PC-3 (cell line): Measurements from ENCODE around the gene PLEKHG4.

Experiments
- EZH2 ChIP-seq: fragments of 300-600 bp; sonication (generic); IDR thresholded peaks from one replicate; pipeline ENCODE4 v1.6.1; 2017; ENCODE audit warnings: antibody characterized with exemption, mild to moderate bottlenecking, low read length; ENCODE audit not compliant: unreplicated experiment
- TF ChIP-seq, protein P1 (sequence below): fragments of 300-600 bp; sonication (generic); conservative IDR thresholded peaks from 2 replicates; pipeline ENCODE4 v1.5.1; 2017; ENCODE audit warnings: antibody characterized with exemption, low read depth, mild to moderate bottlenecking, low read length

DNA sequence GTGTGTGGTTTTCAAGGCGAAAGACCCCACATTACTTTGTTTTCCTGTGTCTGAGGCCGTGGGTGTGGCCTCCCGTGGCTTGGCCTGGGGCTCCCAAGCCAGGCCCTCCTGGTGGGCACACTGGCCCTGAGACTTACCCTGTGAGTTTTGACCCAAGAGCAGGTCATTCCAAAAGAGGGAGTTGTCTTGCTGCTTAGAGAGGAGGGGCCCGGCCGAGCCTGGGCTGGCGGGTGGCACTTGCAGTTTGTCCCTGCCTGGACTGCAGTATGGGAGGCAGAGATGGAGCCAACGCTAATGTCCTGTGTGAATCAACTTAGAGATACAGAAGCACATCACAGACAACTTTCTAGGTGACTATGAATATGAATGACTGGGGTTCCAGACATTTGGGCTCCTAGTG, 22.7 kb downstream of the PLEKHG4 start:
- no peak for TF ChIP-seq EZH2
- TF ChIP-seq, protein P1, sequence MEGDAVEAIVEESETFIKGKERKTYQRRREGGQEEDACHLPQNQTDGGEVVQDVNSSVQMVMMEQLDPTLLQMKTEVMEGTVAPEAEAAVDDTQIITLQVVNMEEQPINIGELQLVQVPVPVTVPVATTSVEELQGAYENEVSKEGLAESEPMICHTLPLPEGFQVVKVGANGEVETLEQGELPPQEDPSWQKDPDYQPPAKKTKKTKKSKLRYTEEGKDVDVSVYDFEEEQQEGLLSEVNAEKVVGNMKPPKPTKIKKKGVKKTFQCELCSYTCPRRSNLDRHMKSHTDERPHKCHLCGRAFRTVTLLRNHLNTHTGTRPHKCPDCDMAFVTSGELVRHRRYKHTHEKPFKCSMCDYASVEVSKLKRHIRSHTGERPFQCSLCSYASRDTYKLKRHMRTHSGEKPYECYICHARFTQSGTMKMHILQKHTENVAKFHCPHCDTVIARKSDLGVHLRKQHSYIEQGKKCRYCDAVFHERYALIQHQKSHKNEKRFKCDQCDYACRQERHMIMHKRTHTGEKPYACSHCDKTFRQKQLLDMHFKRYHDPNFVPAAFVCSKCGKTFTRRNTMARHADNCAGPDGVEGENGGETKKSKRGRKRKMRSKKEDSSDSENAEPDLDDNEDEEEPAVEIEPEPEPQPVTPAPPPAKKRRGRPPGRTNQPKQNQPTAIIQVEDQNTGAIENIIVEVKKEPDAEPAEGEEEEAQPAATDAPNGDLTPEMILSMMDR, result no peak
